PC-9 (cell line): ENCODE measurements around the gene CLEC9A. TPM values are rescaled to one million over a fixed set of nuclear protein-coding genes. Genes with fewer than 3 reads are reported as not detected.

Experiments
- BruUV-seq: library from RNA; stranded (reverse); fragments of 400-500 nt; replicated peaks from 2 replicates; lab custom pipeline; 2021; lab: Mats Ljungman, UMichigan
- CTCF ChIA-PET: fragments of 300-600 bp; sonication (Branson Sonifier 250); formaldehyde crosslinking; loops from one replicate; lab custom pipeline; 2022; ENCODE audit warnings: antibody characterized with exemption; lab: Charles Lee
- POLR2A ChIA-PET: fragments of 300-600 bp; sonication (Branson Sonifier 250); formaldehyde crosslinking; loops from one replicate; lab custom pipeline; 2022; ENCODE audit warnings: antibody characterized with exemption; ENCODE audit not compliant: unreplicated experiment; lab: Charles Lee
- DNase-seq, 2 experiments: peaks; one replicate each; pipeline versions ENCODE4 v3.0.0 to v3.0.0-alpha.2; 2015 to 2022; ENCODE audit warnings: mixed read lengths in 1 of 2
- H2AFZ ChIP-seq: fragments of 200-600 bp; sonication (generic); 2 replicates; pipeline ENCODE4 v1.8.1; 2017; ENCODE audit warnings: antibody characterized with exemption
- H3F3A ChIP-seq: fragments of 200-600 bp; sonication (generic); 2 replicates; pipeline ENCODE4 v1.8.1; 2017; ENCODE audit warnings: antibody characterized with exemption, mild to moderate bottlenecking, low read depth; ENCODE audit not compliant: insufficient read depth
- H3K27ac ChIP-seq: fragments of 200-600 bp; sonication (generic); 2 replicates; pipeline ENCODE4 v1.6.1; 2016; ENCODE audit warnings: mixed run types
- H3K27me3 ChIP-seq: fragments of 200-600 bp; sonication (generic); 2 replicates; pipeline ENCODE4 v1.6.1; 2016; ENCODE audit warnings: low read depth, mixed run types; ENCODE audit not compliant: insufficient read depth
- H3K36me3 ChIP-seq: fragments of 200-600 bp; sonication (generic); 2 replicates; pipeline ENCODE4 v1.6.1; 2016; ENCODE audit warnings: low read depth, mixed run types
- H3K4me1 ChIP-seq: fragments of 200-600 bp; sonication (generic); replicated peaks from 2 replicates; pipeline ENCODE4 v1.6.1; 2016; ENCODE audit warnings: mixed run types; ENCODE audit not compliant: insufficient read depth
- H3K4me2 ChIP-seq: fragments of 200-600 bp; sonication (generic); 2 replicates; pipeline ENCODE4 v1.6.1; 2017; ENCODE audit warnings: mixed run types
- H3K4me3 ChIP-seq: fragments of 200-600 bp; sonication (generic); 2 replicates; pipeline ENCODE4 v1.6.1; 2016; ENCODE audit warnings: mixed run types
- H3K79me2 ChIP-seq: fragments of 200-600 bp; sonication (generic); 2 replicates; pipeline ENCODE4 v1.6.1; 2017; ENCODE audit warnings: low read depth, mixed run types
- H3K9me2 ChIP-seq: fragments of 200-600 bp; sonication (generic); 2 replicates; pipeline ENCODE4 v1.8.1; 2017; ENCODE audit warnings: mild to moderate bottlenecking; ENCODE audit not compliant: insufficient read depth
- H3K9me3 ChIP-seq: fragments of 200-600 bp; sonication (generic); 2 replicates; pipeline ENCODE4 v1.8.1; 2016; ENCODE audit warnings: low read depth; ENCODE audit not compliant: insufficient read depth
- H4K20me1 ChIP-seq: fragments of 200-600 bp; sonication (generic); 2 replicates; pipeline ENCODE4 v1.8.1; 2017; ENCODE audit not compliant: insufficient read depth
- CTCF ChIP-seq: fragments of 200-600 bp; sonication (generic); conservative IDR thresholded peaks from 2 replicates; pipeline ENCODE4 v1.6.1; 2017; ENCODE audit warnings: mixed run types, antibody characterized with exemption, mild to moderate bottlenecking, moderate library complexity
- EZH2 ChIP-seq: fragments of 200-600 bp; sonication (generic); IDR thresholded peaks from 2 replicates; pipeline ENCODE4 v1.8.0; 2017; ENCODE audit warnings: antibody characterized with exemption, low read depth
- intact Hi-C: fragments of 100-400 bp; cut with micrococcal nuclease; formaldehyde crosslinking; loops from one replicate; pipeline ENCODE4 v1.10.0; 2022; ENCODE audit not compliant: unreplicated experiment
- total RNA-seq: library from RNA; stranded (reverse); gene quantifications from 2 replicates; pipeline ENCODE4 v1.2.3, GENCODE V29; 2021

Gene CLEC9A
- total RNA-seq, 1 experiment from 2014 or later: not detected

GRCh38 chr12:10072131-10072530, 41.6 kb downstream of the CLEC9A start:
- CTCF ChIA-PET: no interaction called here
- intact Hi-C loops: no loop called here

GRCh38 chr12:10073261-10073660, 42.8 kb downstream of the CLEC9A start:
- H3K27ac ChIP-seq: no peak overlapping the region
- DNase-seq: no peak
- no peaks in the 10 kb centered on the region for H3F3A ChIP-seq
- no peaks in the 10 kb centered on the region for H3K9me3 ChIP-seq
- no peaks in the 10 kb centered on the region for H3K36me3 ChIP-seq
- TF ChIP-seq EZH2 (no peak), CTCF (no peak)
- no peak overlapping the region for H3K4me3 ChIP-seq
- H4K20me1 ChIP-seq: no peaks in the 10 kb centered on the region
- H3K4me1 ChIP-seq: no peaks in the 10 kb centered on the region
- ChIA-PET POLR2A (no interaction called here), CTCF (no interaction called here)
- H2AFZ ChIP-seq: no peak overlapping the region
- H3K9me2 ChIP-seq: peaks cover 3% of the 10 kb centered on the region; the same call in 1 of the 2 replicates
- no peaks in the 10 kb centered on the region for H3K79me2 ChIP-seq
- intact Hi-C loops: no loop called here
- no peaks in the 10 kb centered on the region for H3K27me3 ChIP-seq
- no TSS peak for BruUV-seq
- H3K4me2 ChIP-seq: no peak overlapping the region

More at GRCh38 chr12:10072131-10072530, 41.6 kb downstream of the CLEC9A start:
- POLR2A ChIA-PET: no interaction called here
- H4K20me1 ChIP-seq: no peaks in the 10 kb centered on the region
- H3K79me2 ChIP-seq: no peaks in the 10 kb centered on the region
- BruUV-seq: no TSS peak
- DNase-seq: no peak
- no peak overlapping the region for H3K4me3 ChIP-seq
- H3K4me2 ChIP-seq: no peak overlapping the region
- H3K4me1 ChIP-seq: no peaks in the 10 kb centered on the region
- TF ChIP-seq CTCF (no peak), EZH2 (no peak)
- no peaks in the 10 kb centered on the region for H3K9me3 ChIP-seq
- no peaks in the 10 kb centered on the region for H3F3A ChIP-seq
- no peaks in the 10 kb centered on the region for H3K27me3 ChIP-seq
- H3K27ac ChIP-seq: no peak overlapping the region
- no peaks in the 10 kb centered on the region for H3K9me2 ChIP-seq
- H3K36me3 ChIP-seq: no peaks in the 10 kb centered on the region
- no peak overlapping the region for H2AFZ ChIP-seq

- H3K27me3 ChIP-seq: no peaks in the 10 kb centered on the region
- no peaks in the 10 kb centered on the region; the same call in 1 of the 2 replicates for H3F3A ChIP-seq
- no peaks in the 10 kb centered on the region for H3K9me3 ChIP-seq
- intact Hi-C loops: no loop called here
- H2AFZ ChIP-seq: no peak overlapping the region
- H3K36me3 ChIP-seq: no peaks in the 10 kb centered on the region
- H3K9me2 ChIP-seq: peaks cover 6% of the 10 kb centered on the region; the same call in 1 of the 2 replicates
- H3K4me3 ChIP-seq: no peak overlapping the region
- CTCF ChIA-PET: no interaction called here
- POLR2A ChIA-PET: no interaction called here
- BruUV-seq: no TSS peak
- TF ChIP-seq EZH2 (no peak), CTCF (no peak)
- H3K79me2 ChIP-seq: no peaks in the 10 kb centered on the region
- no peaks in the 10 kb centered on the region for H4K20me1 ChIP-seq
- DNase-seq: no peak
- no peak overlapping the region for H3K27ac ChIP-seq
- no peak overlapping the region for H3K4me2 ChIP-seq
- H3K4me1 ChIP-seq: no peaks in the 10 kb centered on the region
Observed at GRCh38 chr12:10075451-10075850, 45.0 kb downstream of the CLEC9A start.
